Upper lobe of left lung (tissue), 4 donors: ENCODE results near the gene CDH15.

ENCODE experiments used
- EP300 ChIP-seq, 4 donors: sonication (generic); formaldehyde crosslinking; IDR thresholded peaks; one replicate each; pipeline ENCODE4 v1.5.1; 2017; ENCODE audit warnings: antibody characterized with exemption in 4 of 4, control low read depth in 2 of 4
- POLR2A ChIP-seq, 4 donors: fragments of 450-650 bp; IDR thresholded peaks; one replicate each; pipeline ENCODE4 v1.5.1; 2016 to 2017; ENCODE audit warnings: antibody characterized with exemption in 4 of 4, mild to moderate bottlenecking in 2 of 4
- POLR2AphosphoS5 ChIP-seq, 2 donors: sonication (generic); formaldehyde crosslinking; IDR thresholded peaks; one replicate each; pipeline ENCODE4 v1.5.1; 2017; ENCODE audit warnings: antibody characterized with exemption in 2 of 2
- TF ChIP-seq, protein P1 (sequence below), 6 experiments: fragments of 450-650 bp in 4 of 6; fragments of 200-600 bp in 2 of 6; sonication (generic) in 2 of 6; IDR thresholded peaks; one replicate each; pipeline ENCODE4 v1.5.1; 2016 to 2019; ENCODE audit warnings: antibody characterized with exemption in 6 of 6

DNA sequence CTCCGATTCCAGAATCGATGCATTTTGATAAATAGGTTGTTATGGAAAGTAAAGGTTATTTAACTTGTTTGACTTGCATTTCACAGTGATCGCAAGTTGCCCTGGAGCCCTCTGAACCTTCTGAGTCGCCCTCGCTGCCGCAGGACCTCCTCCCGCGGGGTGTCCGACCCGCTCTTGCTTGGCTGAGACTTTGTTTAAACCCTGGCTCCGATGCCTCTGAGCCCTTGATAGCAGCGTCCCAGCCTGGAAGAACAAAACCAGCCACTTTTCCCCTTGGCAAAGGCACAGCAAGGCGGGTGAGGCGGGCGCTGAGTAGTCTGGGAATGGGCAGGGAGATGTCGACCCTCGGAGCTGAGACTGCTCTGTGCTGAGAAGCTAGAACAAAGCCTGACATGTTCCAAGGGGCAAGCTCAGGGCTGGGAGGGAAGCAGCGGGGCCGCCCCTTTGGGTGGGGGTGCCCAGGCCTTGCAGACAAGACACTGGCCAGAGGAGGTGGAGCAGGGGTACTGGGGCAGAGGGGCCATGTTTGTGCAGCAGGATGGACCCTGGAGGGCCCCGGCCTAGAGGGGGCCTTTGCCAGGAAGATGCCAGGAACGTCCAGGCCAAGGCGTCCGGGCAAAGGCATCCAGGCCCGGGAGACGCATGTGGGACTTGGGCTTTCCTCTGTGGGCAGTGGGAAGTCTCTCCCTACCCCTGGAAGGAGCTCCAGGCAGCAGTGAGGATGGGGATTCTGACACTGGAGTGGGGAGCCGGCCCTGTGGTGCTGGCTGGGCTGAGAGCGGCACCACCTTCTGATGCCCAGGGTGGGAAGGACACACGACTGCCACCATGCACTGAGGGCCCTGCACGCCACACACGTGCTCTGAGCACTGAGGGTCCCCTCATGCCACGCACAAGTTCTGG lies 30.3 kb upstream of the CDH15 start:
- TF ChIP-seq, protein P1, sequence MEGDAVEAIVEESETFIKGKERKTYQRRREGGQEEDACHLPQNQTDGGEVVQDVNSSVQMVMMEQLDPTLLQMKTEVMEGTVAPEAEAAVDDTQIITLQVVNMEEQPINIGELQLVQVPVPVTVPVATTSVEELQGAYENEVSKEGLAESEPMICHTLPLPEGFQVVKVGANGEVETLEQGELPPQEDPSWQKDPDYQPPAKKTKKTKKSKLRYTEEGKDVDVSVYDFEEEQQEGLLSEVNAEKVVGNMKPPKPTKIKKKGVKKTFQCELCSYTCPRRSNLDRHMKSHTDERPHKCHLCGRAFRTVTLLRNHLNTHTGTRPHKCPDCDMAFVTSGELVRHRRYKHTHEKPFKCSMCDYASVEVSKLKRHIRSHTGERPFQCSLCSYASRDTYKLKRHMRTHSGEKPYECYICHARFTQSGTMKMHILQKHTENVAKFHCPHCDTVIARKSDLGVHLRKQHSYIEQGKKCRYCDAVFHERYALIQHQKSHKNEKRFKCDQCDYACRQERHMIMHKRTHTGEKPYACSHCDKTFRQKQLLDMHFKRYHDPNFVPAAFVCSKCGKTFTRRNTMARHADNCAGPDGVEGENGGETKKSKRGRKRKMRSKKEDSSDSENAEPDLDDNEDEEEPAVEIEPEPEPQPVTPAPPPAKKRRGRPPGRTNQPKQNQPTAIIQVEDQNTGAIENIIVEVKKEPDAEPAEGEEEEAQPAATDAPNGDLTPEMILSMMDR (IDR thresholded peaks at IDR 0.05) = no peak
- TF ChIP-seq EP300 (IDR thresholded peaks at IDR 0.05) (no peak), POLR2A (IDR thresholded peaks at IDR 0.05) (no peak), POLR2AphosphoS5 (IDR thresholded peaks at IDR 0.05) (no peak)
